Prostate gland (tissue), 2 donors: Measurements from ENCODE around the gene CHST8.

Source experiments
- POLR2A ChIP-seq: fragments of 450-650 bp; IDR thresholded peaks from one replicate; pipeline ENCODE4 v1.6.1; 2016; ENCODE audit warnings: antibody characterized with exemption, mild to moderate bottlenecking
- POLR2AphosphoS5 ChIP-seq: sonication (generic); formaldehyde crosslinking; IDR thresholded peaks from one replicate; pipeline ENCODE4 v1.6.1; 2017; ENCODE audit warnings: antibody characterized with exemption
- TF ChIP-seq, protein P1 (sequence below), 4 experiments: fragments of 200-600 bp in 2 of 4; fragments of 450-650 bp in 2 of 4; sonication (generic) in 2 of 4; IDR thresholded peaks; 1 replicate in 3 of 4; 2 replicates in 1 of 4; pipeline ENCODE4 v1.5.1; 2016 to 2019; ENCODE audit warnings: antibody characterized with exemption in 4 of 4, mild to moderate bottlenecking in 2 of 4, moderate library complexity in 2 of 4

DNA sequence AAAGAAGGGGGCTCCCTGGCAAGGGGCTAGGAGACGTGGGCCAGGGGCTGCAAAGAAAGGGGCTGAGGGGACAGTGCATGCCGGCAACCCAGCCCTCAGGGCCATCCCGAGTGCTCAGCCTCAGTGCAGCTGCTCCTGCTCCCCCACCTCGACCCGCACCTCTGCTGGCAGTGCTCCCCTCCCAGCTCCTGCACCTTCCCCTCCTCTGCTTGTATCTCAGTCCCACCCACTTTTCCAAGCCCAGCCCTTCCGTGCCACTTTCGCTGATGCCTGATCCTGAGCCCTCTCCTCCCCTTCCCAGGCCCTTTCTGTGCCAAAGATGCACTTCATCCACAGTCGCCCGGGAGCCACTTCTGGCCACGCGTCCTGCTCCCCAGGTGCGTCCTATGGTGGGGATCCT is 105.0 kb downstream of the CHST8 start:
- TF ChIP-seq, protein P1, sequence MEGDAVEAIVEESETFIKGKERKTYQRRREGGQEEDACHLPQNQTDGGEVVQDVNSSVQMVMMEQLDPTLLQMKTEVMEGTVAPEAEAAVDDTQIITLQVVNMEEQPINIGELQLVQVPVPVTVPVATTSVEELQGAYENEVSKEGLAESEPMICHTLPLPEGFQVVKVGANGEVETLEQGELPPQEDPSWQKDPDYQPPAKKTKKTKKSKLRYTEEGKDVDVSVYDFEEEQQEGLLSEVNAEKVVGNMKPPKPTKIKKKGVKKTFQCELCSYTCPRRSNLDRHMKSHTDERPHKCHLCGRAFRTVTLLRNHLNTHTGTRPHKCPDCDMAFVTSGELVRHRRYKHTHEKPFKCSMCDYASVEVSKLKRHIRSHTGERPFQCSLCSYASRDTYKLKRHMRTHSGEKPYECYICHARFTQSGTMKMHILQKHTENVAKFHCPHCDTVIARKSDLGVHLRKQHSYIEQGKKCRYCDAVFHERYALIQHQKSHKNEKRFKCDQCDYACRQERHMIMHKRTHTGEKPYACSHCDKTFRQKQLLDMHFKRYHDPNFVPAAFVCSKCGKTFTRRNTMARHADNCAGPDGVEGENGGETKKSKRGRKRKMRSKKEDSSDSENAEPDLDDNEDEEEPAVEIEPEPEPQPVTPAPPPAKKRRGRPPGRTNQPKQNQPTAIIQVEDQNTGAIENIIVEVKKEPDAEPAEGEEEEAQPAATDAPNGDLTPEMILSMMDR (IDR thresholded peaks at IDR 0.05): no peak
- TF ChIP-seq POLR2A (no peak), POLR2AphosphoS5 (no peak)
